Measurements from ENCODE around the gene CDK8.

Gene CDK8

DNA sequence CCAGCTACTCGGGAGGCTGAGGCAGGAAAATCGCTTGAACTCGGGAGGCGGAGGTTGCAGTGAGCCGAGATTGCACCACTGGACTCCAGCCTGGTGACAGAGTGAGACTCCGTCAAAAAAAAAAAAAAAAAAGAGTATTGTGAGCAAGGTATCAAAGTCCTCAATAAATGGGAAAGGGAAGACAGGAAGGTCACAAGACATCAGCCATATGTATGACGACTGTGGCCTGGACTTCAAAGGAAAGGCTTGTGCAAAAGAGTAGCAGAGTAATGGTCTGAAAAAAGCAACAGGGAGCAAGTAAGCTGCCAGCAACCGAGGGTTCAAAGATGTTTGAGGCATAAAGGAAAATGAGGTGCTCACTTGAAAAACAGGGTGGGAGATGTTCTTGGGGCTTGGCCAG is 187.5 kb downstream of the CDK8 start:
- no peak for DNase-seq

DNA sequence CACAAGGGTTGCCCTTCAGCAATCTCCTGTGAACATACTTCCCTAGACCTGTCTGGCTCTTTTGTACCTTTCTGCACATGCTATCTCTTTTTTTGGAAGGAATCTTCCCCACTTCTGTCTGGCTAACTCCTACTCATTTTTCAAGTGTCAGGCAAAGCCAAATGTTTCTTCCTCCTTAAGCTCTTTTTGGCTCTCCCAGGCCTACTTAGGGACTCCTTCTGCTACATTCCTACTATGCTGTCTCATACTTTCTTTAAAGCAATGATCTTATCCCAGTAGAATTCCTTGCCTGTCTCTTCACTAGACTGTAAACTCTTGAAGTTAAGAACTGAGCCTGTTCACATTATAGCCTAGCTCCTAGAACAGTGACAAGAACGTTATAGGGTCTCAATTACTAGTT is 188.6 kb downstream of the CDK8 start:
- no peak for DNase-seq

DNA sequence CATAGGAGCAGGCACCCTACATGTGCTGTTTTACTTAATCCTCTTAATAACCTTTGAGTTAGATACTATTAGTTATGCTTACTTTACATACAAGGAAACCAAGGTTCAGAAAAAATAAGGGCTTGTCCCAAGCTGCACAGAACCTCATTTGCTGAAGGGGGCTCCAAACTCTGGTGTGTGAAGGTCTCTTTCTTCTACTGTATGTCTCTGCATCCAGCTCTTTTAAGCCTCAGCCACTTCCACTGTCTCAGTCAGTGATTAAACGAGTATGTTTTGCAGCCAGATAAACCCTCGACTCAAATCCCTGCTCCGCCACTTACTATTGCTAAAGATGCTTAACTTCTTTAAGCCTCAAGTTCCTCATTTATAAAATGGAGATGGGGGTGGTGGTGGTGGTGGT is 191.2 kb downstream of the CDK8 start:
- DNase-seq = no peak

DNA sequence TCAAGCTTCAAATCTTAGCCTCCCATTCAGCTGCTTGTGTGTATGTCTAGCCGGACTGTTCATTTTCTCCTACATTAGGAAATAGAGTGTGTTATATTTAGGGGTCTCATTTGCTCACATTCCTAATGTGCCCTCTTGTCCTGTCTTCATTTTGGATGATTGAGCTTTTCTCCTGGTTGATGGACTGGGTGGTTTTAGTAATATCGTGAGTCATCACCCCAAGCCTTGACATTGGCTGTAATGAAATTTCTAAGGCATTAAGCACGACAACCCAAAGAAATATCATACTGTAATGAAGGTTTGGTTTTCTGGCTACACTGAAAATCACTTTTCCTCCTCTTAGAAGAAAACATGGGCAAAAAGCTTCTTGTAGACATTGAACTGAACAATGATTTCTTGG is 192.8 kb downstream of the CDK8 start:
- DNase-seq = no peak

DNA sequence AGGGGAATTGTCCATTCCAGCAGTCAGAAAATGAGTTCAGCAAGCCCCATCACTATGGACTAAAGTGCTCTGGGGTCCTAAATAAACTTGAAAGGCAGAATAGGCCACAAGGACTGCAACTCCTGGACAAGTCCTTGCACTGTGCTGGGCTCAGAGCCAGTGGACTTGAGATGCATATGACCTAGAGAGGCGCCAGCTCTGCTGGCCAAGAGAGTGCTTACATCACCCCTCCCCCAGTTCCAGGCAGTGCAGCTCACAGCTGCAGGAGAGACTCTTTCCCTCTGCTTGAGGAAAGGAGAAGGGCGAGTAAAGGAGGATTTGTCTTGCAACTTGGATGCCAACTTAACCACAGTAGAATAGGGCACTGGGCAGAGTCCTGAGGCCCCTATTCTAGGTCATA is 194.1 kb downstream of the CDK8 start:
- no peak for DNase-seq

DNA sequence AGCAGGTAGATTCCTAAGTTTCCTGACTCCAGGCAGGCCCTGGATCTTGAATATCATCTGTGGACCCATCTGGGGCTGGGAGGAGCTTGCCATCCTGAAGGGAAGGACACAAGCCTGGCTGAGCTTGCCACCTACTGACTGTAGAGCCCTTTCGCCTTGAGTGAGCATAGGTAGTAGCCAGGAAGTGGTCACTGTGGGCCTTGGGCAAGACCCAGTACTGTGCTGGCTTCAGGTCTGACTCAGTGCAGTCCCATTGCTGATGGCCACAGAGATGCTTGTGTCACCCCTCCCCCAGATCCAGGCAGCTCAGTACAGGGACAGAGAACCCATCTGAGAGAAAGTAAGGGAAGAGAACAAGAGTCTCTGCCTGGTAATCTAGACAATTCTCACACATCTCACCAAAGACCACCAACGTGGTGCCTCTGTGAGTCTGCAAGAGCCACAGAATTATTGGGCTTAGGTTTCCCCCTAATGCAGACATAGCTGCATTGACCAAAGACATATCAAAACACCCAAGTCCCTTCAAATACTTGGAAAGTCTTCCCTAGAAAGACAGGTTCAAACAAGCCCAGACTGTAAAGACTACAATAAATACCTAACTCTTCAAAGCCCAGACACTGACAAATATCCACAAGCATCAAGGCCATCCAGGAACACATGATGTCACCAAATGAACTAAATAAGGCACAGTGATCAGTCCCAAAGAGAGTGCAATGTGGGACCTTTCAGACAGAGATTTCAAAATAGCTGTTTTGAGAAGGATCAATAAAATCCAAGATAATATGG is 195.3 kb downstream of the CDK8 start:
- no peak for DNase-seq
